BLaER1 treated with 17β-estradiol and CSF1 and Interleukin-3, amounts not matched to agents 10 nM and 100 nM (cell line): ENCODE measurements around the gene SIVA1.

ENCODE experiments used
- H3K27ac ChIP-seq, 11 experiments: shearing (Covaris generic); formaldehyde crosslinking; 2 replicates each; pipeline ENCODE4 v1.8.1; 2022
- H3K27me3 ChIP-seq, 11 experiments: shearing (Covaris generic); formaldehyde crosslinking; 2 replicates each; pipeline ENCODE4 v1.8.1; 2022
- H3K36me3 ChIP-seq, 11 experiments: shearing (Covaris generic); formaldehyde crosslinking; 2 replicates each; pipeline ENCODE4 v1.8.1; 2022
- H3K4me1 ChIP-seq, 10 experiments: shearing (Covaris generic); formaldehyde crosslinking; 2 replicates each; pipeline ENCODE4 v1.8.1; 2022
- H3K4me2 ChIP-seq, 11 experiments: shearing (Covaris generic); formaldehyde crosslinking; 2 replicates each; pipeline ENCODE4 v1.8.1; 2022
- H3K4me3 ChIP-seq, 10 experiments: shearing (Covaris generic); formaldehyde crosslinking; 2 replicates each; pipeline ENCODE4 v1.8.1; 2022
- H3K9ac ChIP-seq, 11 experiments: shearing (Covaris generic); formaldehyde crosslinking; 2 replicates each; pipeline ENCODE4 v1.8.1; 2022
- H3K9me3 ChIP-seq, 11 experiments: shearing (Covaris generic); formaldehyde crosslinking; replicated peaks in 1 of 11; 2 replicates each; pipeline ENCODE4 v1.8.1; 2022
- H4K20me1 ChIP-seq, 11 experiments: shearing (Covaris generic); formaldehyde crosslinking; 2 replicates each; pipeline ENCODE4 v1.8.1; 2022
- Cebpa-rat ChIP-seq, 11 experiments: shearing (Covaris generic); IDR thresholded peaks; 2 replicates each; pipeline ENCODE4 v1.8.1; 2022

The SIVA1 gene

GRCh38 chr14:104794631-104794992 lies 41.7 kb downstream of the SIVA1 start:
- Histone ChIP-seq H3K9ac (peak overlapping the region; percentile 93 to 99 (median 98)), H3K4me1 (peaks cover 70 to 85% (median 81%) of the 10 kb centered on the region in 10 experiments), H3K4me2 (peak overlapping the region; percentile 93 to 100 (median 97)), H3K9me3 (no peaks in the 10 kb centered on the region), H3K27ac (peak overlapping the region; percentile 85 to 96 (median 93)), H4K20me1 (peaks cover 42 to 59% (median 55%) of the 10 kb centered on the region in 11 experiments), H3K4me3 (peak overlapping the region; percentile 89 to 100 (median 97)), H3K27me3 (peaks cover 0 to 31% (median 22%) of the 10 kb centered on the region in 11 experiments; a peak in 14 of 22 replicates), H3K36me3 (peaks cover 26 to 42% (median 33%) of the 10 kb centered on the region in 11 experiments)
- TF ChIP-seq Cebpa-rat (IDR thresholded peaks at IDR 0.05): no peak

GRCh38 chr14:104794993-104795780 lies 42.2 kb downstream of the SIVA1 start, which contains the start of gene AKT1:
Gene AKT1, minus strand, starts transcription at chr14:104795748. Its CDS starts 3,105 bp downstream, at chr14:104792643.
- no peak for TF ChIP-seq Cebpa-rat (IDR thresholded peaks at IDR 0.05)
- peak within 1 kb of the TSS; percentile 93 to 99 (median 98) for H3K9ac ChIP-seq
- H3K4me1 ChIP-seq: peaks cover 68 to 88% (median 84%) of the 10 kb centered on the region in 10 experiments
- no peaks in the 10 kb centered on the region for H3K9me3 ChIP-seq
- peaks cover 0 to 31% (median 22%) of the 10 kb centered on the region in 11 experiments; a peak in 14 of 22 replicates for H3K27me3 ChIP-seq
- H3K4me3 ChIP-seq: peak within 1 kb of the TSS; percentile 89 to 100 (median 97)
- H4K20me1 ChIP-seq: peaks cover 41 to 53% (median 49%) of the 10 kb centered on the region in 11 experiments
- H3K36me3 ChIP-seq: peaks cover 25 to 37% (median 28%) of the 10 kb centered on the region in 11 experiments
- H3K4me2 ChIP-seq: peak within 1 kb of the TSS; percentile 93 to 100 (median 98)
- peak within 1 kb of the TSS; percentile 85 to 96 (median 93) for H3K27ac ChIP-seq

DNA sequence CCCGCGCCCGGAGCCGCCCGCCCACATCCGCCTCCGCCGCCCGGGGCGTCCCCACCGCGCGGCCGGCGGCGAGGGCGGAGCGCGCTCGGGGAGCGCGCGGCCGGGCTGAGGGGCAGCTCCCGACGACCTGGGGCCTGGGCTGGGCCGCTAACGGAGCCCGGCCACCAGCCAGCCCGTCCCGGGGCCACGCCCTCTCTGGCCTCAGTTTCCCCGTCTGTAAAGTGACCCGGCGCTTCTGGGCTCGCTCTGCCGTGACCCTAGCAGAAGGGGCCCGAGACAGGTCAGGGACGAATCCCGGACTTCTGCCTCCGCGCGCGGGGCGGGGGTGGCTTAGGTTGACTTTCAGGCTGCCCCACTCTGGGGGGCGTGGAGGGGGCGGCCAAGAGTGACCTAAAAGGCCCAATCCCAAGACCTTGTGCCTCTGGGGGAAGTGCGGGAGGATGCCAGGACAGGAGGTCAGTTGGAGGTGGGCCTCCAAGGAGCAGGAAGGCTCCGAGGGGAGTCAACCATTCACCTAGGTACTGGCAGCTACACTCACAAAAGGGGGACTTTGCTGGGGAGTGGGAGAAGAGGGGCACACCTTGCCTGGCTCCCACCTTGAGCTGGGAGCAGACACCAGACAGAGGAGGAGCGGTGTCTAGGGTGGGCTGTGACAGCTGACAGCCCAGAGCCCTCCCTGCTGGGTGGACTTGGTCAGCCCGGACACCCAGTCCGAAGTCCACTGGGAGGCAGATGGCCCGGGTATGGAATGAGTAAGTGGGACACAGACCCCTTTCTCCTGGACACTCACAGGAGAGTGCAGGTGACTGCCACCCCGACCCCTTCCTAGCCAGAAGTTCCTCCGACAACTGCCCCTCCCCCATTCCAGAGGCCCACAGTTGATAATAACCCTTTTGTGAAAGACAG lies 43.1 kb downstream of the SIVA1 start:
- Histone ChIP-seq H3K4me3 (peak overlapping the region; percentile 89 to 100 (median 97)), H3K27me3 (peaks cover 0 to 31% (median 22%) of the 10 kb centered on the region in 11 experiments; a peak in 14 of 22 replicates), H3K4me2 (peak overlapping the region; percentile 90 to 100 (median 95)), H3K4me1 (peaks cover 59 to 82% (median 78%) of the 10 kb centered on the region in 10 experiments), H3K9me3 (no peaks in the 10 kb centered on the region), H3K36me3 (peaks cover 16 to 28% (median 20%) of the 10 kb centered on the region in 11 experiments; a peak in 21 of 22 replicates), H4K20me1 (peaks cover 34 to 45% (median 41%) of the 10 kb centered on the region in 11 experiments), H3K27ac (peak overlapping the region; percentile 55 to 96 (median 93)), H3K9ac (peak overlapping the region; percentile 93 to 99 (median 98))
- TF ChIP-seq Cebpa-rat (IDR thresholded peaks at IDR 0.05): no peak

DNA sequence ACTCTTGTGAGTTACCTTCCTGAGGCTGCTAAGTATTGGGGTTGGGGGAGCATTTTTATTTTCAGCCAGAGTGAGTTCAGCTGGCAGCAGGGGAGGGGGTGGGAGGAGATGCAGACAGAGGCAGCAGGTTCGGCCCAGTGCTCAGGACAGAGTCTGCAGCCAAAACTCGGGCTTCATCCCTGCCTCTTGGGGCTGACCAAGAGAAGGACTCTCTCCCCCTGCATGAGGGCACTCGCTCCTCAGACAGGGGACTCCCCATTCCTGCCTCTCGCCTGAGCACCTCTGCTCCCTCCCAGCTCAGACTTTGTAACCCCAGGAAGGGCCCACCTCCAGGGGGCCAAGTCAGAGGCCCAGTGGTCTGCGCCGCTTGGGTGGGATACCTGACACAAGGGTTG lies 43.7 kb downstream of the SIVA1 start:
- H3K9ac ChIP-seq: peak overlapping the region in 3 of 11 experiments; percentile 10 to 99 (median 98); a peak in 5 of 22 replicates
- no peak overlapping the region for H3K27ac ChIP-seq
- no peaks in the 10 kb centered on the region for H3K9me3 ChIP-seq
- no peak for TF ChIP-seq Cebpa-rat (IDR thresholded peaks at IDR 0.05)
- H3K4me3 ChIP-seq: no peak overlapping the region
- peaks cover 10 to 22% (median 13%) of the 10 kb centered on the region in 11 experiments; a peak in 21 of 22 replicates for H3K36me3 ChIP-seq
- H3K4me2 ChIP-seq: peak overlapping the region; percentile 90 to 100 (median 95)
- H3K4me1 ChIP-seq: peaks cover 59 to 82% (median 78%) of the 10 kb centered on the region in 10 experiments
- peaks cover 28 to 45% (median 41%) of the 10 kb centered on the region in 11 experiments for H4K20me1 ChIP-seq
- peaks cover 0 to 31% (median 22%) of the 10 kb centered on the region in 11 experiments; a peak in 14 of 22 replicates for H3K27me3 ChIP-seq

DNA sequence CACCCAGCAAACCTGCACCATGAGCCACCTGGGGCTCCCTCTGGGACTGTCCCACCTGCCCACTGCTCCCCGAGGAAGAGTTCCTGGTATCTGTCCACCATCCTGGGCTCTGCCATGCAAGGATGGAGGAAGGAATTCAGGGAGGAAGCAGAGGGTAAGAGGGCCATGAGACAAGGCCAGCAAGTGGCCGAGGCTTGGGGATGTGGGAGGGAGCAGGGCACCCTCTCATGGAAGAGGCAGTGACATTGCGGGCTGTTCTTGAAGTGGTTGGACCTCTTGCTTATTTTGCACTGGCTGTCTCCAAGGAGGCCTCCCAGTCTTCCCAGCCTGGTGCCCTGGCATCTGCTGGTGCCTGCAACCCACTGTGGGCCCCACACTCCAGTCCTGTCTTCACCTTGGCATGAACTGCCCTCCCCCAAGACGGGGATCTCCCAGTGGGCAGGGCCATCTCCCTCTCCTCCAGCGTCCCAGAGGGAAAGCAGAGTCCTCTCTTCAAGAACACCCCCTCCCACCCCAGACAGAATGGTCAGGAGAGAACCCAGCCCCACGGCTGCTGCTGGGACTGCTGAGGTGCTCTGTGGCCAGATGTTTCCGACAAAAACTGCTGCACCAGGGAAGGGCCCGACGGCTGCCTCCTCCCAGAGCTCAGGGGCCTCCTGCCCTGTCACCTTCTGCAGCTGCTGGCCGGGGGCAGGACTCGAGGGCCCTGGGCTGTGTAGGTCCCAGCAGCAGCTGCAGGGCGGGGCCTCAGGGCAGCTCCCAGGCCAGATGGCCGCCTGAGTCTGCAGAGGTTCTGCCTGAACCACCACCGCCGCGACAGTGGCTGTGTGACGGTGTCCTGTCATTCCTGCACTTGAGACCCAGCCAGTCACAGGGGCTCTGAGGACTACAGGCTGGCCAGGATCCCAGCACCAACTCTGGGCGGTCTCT lies 44.4 kb downstream of the SIVA1 start:
- peak overlapping the region in 9 of 11 experiments; percentile 11 to 62 (median 40); a peak in 12 of 22 replicates for H3K9ac ChIP-seq
- peaks cover 3 to 15% (median 6%) of the 10 kb centered on the region in 11 experiments; a peak in 15 of 22 replicates for H3K36me3 ChIP-seq
- no peak overlapping the region for H3K4me3 ChIP-seq
- H3K27ac ChIP-seq: peak overlapping the region in 1 of 11 experiments; percentile 28; a peak in 1 of 22 replicates
- H4K20me1 ChIP-seq: peaks cover 21 to 45% (median 40%) of the 10 kb centered on the region in 11 experiments
- peaks cover 0 to 31% (median 22%) of the 10 kb centered on the region in 11 experiments; a peak in 14 of 22 replicates for H3K27me3 ChIP-seq
- H3K4me1 ChIP-seq: peaks cover 59 to 82% (median 78%) of the 10 kb centered on the region in 10 experiments
- no peaks in the 10 kb centered on the region for H3K9me3 ChIP-seq
- peak overlapping the region; percentile 90 to 100 (median 95) for H3K4me2 ChIP-seq
- TF ChIP-seq Cebpa-rat (IDR thresholded peaks at IDR 0.05): no peak

DNA sequence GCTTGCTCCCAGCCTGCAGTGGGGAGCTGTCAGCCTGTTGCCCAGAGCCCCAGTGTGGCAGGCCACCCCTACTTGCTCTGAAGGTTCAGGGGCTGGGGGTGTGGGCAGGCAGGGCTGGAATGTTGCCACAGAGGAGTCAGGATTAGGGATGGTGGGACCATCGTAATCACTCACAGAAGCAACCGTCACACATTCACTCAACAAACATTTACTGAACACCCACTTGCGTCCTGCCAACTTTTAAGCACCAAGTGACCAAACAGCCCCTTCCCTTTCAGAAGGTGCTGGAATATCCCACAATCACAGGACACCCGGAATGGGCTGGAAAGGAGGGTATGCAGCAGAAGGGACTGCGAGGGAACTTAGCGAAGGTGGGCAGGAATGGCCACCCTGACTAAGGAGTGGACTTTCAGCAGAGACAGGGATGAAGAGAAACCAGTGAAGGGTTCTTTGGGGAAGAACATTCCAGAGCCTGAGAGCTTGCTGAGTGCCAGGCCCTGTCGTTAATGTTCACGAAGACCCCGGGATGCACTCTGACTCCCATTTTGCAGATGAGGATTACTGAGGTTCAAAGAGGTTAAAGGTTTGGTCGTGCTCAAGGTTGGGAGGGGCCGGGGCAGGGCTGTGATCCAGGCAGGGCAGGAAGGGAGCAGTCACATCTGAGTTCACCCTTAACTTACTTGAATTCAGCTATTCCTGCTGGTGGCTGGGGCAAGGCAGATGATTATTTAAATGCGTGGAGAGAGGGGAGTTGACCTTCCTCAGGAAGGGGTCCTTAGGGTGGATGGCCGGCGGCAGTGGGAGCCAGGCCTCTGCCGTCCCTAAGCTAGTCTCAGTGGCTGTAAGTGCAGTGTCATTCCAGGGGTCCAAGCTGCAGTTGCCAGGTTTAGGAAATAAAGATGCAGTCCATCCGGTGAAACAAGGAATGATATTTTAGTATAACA lies 45.6 kb downstream of the SIVA1 start:
- peak overlapping the region; percentile 90 to 100 (median 99) for H3K4me2 ChIP-seq

More for the DNA sequence above, 45.6 kb downstream of the SIVA1 start:
- Histone ChIP-seq H4K20me1 (peaks cover 9 to 44% (median 39%) of the 10 kb centered on the region in 11 experiments), H3K9me3 (no peaks in the 10 kb centered on the region), H3K9ac (peak overlapping the region in 7 of 11 experiments; percentile 7 to 84 (median 45); a peak in 10 of 22 replicates), H3K4me1 (peaks cover 57 to 82% (median 78%) of the 10 kb centered on the region in 10 experiments), H3K36me3 (peaks cover 0 to 3% (median 0%) of the 10 kb centered on the region in 11 experiments; a peak in 3 of 22 replicates), H3K4me3 (no peak overlapping the region; a peak in 1 of 20 replicates), H3K27me3 (peaks cover 0 to 31% (median 22%) of the 10 kb centered on the region in 11 experiments; a peak in 14 of 22 replicates), H3K27ac (peak overlapping the region in 1 of 11 experiments; percentile 28; a peak in 1 of 22 replicates)
- no peak for TF ChIP-seq Cebpa-rat (IDR thresholded peaks at IDR 0.05)
